Bronchial epithelial cell (primary cell): ENCODE data around the gene ALG10B. TPM values are rescaled to one million over a fixed set of nuclear protein-coding genes. Genes with fewer than 3 reads are reported as not detected.
A peak's percentile ranks its signal among the peaks of the same experiment; 100 is the strongest.

Experiments used
- DNase-seq: peaks from one replicate; pipeline ENCODE4 v3.0.0-alpha.2; 2010; ENCODE audit warnings: low read depth
- FAIRE-seq: peaks from 2 replicates; lab custom pipeline; 2011; peaks lifted over from hg19 to GRCh38; lab: Jason Lieb, UNC
- H3K27me3 ChIP-seq: 2 replicates; pipeline ENCODE4 v1.5.1; 2011; ENCODE audit warnings: low read length; ENCODE audit not compliant: control insufficient read depth, insufficient read depth
- H3K36me3 ChIP-seq: 2 replicates; pipeline ENCODE4 v1.5.1; 2011; ENCODE audit warnings: low read length; ENCODE audit not compliant: control insufficient read depth, insufficient read depth
- H3K4me3 ChIP-seq: 2 replicates; pipeline ENCODE4 v1.5.1; 2011; ENCODE audit warnings: mild to moderate bottlenecking, low read depth, low read length, control low read depth
- total RNA-seq: library from RNA; depleted of rRNA; stranded (reverse); fragments of >200 nt; gene quantifications from 2 replicates; pipeline ENCODE4 v1.2.1, GENCODE V29; 2014
- TF ChIP-seq, protein P1 (sequence below): IDR thresholded peaks from 2 replicates; pipeline ENCODE4 v1.5.1; 2011; ENCODE audit warnings: mild to moderate bottlenecking, moderate library complexity, low read length, control low read depth, inconsistent platforms; ENCODE audit not compliant: insufficient read depth, severe bottlenecking

Gene ALG10B, protein sequence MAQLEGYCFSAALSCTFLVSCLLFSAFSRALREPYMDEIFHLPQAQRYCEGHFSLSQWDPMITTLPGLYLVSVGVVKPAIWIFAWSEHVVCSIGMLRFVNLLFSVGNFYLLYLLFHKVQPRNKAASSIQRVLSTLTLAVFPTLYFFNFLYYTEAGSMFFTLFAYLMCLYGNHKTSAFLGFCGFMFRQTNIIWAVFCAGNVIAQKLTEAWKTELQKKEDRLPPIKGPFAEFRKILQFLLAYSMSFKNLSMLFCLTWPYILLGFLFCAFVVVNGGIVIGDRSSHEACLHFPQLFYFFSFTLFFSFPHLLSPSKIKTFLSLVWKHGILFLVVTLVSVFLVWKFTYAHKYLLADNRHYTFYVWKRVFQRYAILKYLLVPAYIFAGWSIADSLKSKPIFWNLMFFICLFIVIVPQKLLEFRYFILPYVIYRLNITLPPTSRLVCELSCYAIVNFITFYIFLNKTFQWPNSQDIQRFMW
- total RNA-seq = 1.6 and 2.4 TPM in 2 replicates

DNA sequence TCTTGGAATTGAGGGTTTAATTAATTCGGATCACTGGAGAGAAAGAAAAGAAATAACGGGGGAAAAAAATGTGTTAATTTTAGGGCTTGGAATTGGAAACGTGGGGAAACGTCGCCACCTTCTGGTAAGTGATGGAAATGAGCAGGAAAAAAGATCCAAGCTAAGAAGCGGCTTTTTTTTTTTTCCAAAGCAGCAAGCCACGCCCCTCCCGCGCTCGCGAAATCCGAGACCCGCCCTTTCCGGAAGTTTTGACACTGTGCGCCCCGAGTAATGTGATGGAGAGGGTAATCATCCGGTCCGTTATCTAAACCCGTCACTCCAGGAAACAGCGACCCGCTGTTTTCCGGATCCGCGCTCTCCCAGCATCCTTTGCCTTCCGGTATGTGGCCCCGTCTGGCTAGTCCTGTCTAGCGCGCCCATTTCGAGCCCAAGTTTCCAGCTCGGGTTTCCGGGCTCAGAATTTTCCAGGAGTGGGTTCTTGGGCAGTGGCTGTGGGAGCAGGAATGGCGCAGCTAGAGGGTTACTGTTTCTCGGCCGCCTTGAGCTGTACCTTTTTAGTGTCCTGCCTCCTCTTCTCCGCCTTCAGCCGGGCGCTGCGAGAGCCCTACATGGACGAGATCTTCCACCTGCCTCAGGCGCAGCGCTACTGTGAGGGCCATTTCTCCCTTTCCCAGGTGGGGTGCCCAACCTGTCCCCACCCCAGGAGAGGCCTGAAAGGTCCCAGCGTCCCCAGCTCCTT lies at the start of gene ALG10B:
ALG10B (plus strand) TSS at position 384 of the 739 bp plus-strand sequence; CDS start at position 504, 120 bp downstream.
- Histone ChIP-seq H3K36me3 (no peaks in the 10 kb centered on the region), H3K27me3 (no peaks in the 10 kb centered on the region), H3K4me3 (peak within 1 kb of the TSS; percentile 64)
- TF ChIP-seq, protein P1, sequence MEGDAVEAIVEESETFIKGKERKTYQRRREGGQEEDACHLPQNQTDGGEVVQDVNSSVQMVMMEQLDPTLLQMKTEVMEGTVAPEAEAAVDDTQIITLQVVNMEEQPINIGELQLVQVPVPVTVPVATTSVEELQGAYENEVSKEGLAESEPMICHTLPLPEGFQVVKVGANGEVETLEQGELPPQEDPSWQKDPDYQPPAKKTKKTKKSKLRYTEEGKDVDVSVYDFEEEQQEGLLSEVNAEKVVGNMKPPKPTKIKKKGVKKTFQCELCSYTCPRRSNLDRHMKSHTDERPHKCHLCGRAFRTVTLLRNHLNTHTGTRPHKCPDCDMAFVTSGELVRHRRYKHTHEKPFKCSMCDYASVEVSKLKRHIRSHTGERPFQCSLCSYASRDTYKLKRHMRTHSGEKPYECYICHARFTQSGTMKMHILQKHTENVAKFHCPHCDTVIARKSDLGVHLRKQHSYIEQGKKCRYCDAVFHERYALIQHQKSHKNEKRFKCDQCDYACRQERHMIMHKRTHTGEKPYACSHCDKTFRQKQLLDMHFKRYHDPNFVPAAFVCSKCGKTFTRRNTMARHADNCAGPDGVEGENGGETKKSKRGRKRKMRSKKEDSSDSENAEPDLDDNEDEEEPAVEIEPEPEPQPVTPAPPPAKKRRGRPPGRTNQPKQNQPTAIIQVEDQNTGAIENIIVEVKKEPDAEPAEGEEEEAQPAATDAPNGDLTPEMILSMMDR = peak; percentile 56
- DNase-seq (peak; percentile 87), FAIRE-seq (no peak)

DNA sequence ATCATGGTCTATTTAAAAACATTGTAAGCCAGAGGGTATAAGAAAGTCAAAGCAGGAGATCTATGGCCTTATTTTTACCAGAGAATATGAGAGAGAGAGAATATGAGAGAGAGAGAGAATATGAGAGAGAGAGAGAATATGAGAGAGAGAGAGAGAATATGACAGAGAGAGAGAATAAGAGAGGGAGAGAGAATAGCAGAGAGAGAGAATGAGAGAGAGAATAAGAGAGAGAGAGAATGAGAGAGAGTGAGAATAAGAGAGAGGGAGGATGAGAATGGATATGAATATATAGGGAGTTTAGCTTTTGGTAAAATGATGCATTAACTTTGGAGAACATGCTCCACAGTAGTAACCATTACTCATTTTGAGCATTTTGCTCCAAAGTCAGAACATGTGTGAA lies 48.0 kb upstream of the ALG10B start:
- Histone ChIP-seq H3K36me3 (no peaks in the 10 kb centered on the region), H3K27me3 (no peaks in the 10 kb centered on the region), H3K4me3 (no peak overlapping the region)
- TF ChIP-seq, protein P1 = no peak
- FAIRE-seq (no peak), DNase-seq (no peak)

DNA sequence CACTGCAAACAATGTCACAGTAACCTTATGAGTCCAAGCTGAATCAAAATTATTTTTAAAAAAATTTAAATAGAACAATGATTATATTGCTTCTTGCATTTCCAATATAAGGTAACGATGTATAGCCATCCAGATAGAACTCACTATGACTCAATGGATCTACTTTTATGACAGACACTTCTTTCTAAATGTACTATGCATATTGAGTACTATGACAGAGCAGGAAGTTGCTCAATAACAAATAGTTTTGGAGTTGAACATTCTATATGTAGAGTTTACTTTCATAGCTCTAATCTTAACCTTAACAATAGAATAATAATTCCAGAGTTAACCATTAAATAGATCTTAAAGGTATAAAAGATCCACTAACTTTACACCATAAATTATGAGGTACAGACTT lies 46.7 kb upstream of the ALG10B start:
- no peaks in the 10 kb centered on the region for H3K36me3 ChIP-seq
- FAIRE-seq (no peak), DNase-seq (peak; percentile 83)
- TF ChIP-seq, protein P1 = no peak
- H3K4me3 ChIP-seq = no peak overlapping the region
- no peaks in the 10 kb centered on the region for H3K27me3 ChIP-seq

DNA sequence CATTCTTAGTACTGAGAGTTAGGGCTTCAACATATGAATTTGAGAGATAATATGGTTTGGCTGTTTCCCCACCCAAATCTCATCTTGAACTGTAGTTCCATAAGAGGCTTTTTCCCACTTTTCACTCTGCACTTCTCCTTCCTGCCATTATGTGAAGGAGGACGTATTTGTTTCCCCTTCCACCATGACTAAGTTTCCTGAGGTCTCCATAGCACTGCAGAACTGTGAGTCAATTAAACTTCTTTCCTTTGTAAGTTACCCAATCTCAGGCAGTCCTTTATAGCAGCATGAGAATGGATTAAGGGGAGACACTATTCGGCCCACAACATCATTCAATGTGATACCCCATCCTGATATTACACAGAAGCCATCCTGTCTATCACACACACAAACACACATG lies 36.8 kb upstream of the ALG10B start:
- TF ChIP-seq, protein P1 = no peak
- DNase-seq = peak; percentile 77
- no peak for FAIRE-seq
- H3K4me3 ChIP-seq = no peak overlapping the region
- H3K36me3 ChIP-seq = no peaks in the 10 kb centered on the region
- no peaks in the 10 kb centered on the region for H3K27me3 ChIP-seq

DNA sequence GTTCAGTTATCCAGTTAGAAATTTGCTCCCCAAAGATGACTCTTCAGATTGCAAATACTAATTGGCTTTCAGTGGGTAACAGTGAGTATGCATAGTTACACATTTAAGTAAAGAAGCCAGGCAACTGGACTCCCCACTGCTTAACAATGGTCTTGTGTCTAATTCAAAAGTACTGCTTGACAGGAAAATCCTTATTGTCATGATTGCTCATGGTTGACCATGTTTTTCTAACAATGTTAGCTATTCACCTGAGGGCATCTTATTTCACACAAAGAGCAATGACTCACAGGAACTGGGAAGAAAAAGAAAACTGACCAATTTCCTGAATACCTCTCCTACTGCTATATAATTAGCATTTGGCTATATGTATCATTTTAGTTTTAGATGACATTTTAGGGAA lies 33.7 kb upstream of the ALG10B start:
- TF ChIP-seq, protein P1 = no peak
- H3K36me3 ChIP-seq = no peaks in the 10 kb centered on the region
- no peak overlapping the region for H3K4me3 ChIP-seq
- no peaks in the 10 kb centered on the region for H3K27me3 ChIP-seq
- DNase-seq (peak; percentile 98), FAIRE-seq (no peak)
